Mesodermal cell (in vitro differentiated cells): Measurements from ENCODE around the gene PTPRN2.

Experiments used
- H3K27ac ChIP-seq: 2 replicates; pipeline ENCODE4 v1.7.0; 2013; ENCODE audit warnings: mild to moderate bottlenecking, low read depth, low read length, moderate library complexity; ENCODE audit not compliant: severe bottlenecking
- H3K36me3 ChIP-seq: 2 replicates; pipeline ENCODE4 v1.7.1; 2013; ENCODE audit warnings: mild to moderate bottlenecking, low read length, moderate library complexity; ENCODE audit not compliant: control insufficient read depth, insufficient read depth
- H3K4me1 ChIP-seq: one replicate; pipeline ENCODE4 v1.7.1; 2013; ENCODE audit warnings: mild to moderate bottlenecking, low read length; ENCODE audit not compliant: insufficient read depth, control insufficient read depth, poor library complexity, severe bottlenecking
- H3K4me3 ChIP-seq: 2 replicates; pipeline ENCODE4 v1.7.0; 2013; ENCODE audit warnings: low read length, control low read depth, mild to moderate bottlenecking; ENCODE audit not compliant: insufficient read depth, poor library complexity, severe bottlenecking; ENCODE audit errors: extremely low read depth
- H3K9me3 ChIP-seq: 2 replicates; pipeline ENCODE4 v1.7.1; 2013; ENCODE audit warnings: mild to moderate bottlenecking, low read length, moderate library complexity; ENCODE audit not compliant: control insufficient read depth
- WGBS, 2 experiments: methylation state at CpG; one replicate each; pipeline ENCODE4 v1.1.5; 2013; ENCODE audit warnings: missing lambda C conversion rate in 2 of 2; ENCODE audit not compliant: insufficient coverage in 2 of 2; 5-methylcytosine and 5-hydroxymethylcytosine counted together

The PTPRN2 gene

DNA sequence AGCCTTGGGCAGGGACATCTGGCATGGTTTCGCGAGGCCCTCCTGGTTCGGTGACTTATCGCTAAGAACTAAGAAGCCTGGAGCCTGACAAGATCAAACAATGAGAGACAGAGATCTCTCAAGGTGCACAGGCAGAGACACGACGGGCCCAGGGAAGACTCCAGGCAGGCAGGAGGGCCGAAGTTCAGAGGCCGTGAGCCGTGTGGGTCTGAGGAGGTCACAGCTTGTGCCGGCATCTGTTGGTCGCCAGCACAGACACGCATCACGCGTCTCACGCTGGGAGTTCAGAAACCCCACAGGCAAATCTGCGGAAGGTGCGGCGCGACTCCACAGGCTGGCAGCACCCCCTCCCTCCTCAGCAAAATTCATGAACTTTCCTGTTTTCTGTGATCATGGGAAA, 936.8 kb downstream of the PTPRN2 start:
- H3K27ac ChIP-seq = no peak overlapping the region
- H3K36me3 ChIP-seq = no peaks in the 10 kb centered on the region
- WGBS, 2 experiments = 89 to 94% methylated on average over 19 of the region's 19 CpGs
- no peak overlapping the region for H3K4me3 ChIP-seq
- no peaks in the 10 kb centered on the region for H3K4me1 ChIP-seq
- H3K9me3 ChIP-seq = peaks cover 51% of the 10 kb centered on the region

DNA sequence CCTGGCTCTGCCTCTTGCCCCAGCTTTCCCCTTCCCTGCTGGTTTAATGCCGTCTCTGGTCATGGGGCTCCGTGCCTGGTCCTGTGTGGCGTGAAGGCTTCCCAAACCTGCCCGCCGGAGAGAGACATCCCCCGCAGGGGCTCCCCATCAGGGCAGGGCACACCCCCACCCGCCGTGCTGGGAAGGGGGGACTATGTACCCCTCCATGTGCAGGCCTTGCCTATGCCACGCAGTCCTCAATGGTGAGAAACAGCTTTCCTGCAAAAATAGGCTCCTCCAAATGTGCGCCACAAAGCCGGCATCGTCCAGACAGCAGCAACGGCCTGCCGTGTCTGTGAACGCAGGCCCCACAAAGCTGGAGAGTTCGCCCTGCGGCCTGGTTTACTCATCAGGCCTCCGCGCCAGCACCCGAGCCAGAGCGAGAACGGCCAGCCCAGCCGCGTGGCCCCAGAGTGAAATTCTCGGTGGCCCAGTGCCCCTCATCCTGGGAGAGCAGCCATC, 937.4 kb downstream of the PTPRN2 start:
- 85 to 86% methylated on average over 23 to 25 of the region's 25 CpGs for WGBS, 2 experiments

DNA sequence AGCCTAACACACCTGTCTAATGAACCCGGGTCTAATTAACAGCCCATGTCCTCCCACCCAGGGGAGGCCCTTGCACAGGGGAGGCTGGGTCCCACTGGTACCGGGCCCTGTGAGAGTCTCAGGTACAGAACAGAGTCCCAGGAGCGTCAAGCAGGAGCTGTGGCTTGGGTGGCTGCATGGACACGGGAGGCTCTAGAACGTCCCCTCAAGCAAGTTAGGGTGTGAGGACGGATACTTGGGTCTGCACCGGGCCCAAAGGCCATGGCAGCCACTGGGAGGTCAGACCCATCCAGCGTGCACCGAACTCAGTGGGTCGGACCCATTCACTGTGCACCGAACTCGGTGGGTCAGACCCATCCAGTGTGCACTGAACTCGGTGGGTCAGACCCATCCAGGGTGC, 941.1 kb downstream of the PTPRN2 start:
- H3K4me3 ChIP-seq = no peak overlapping the region
- no peak overlapping the region for H3K27ac ChIP-seq
- no peaks in the 10 kb centered on the region for H3K4me1 ChIP-seq
- no peaks in the 10 kb centered on the region for H3K36me3 ChIP-seq
- peaks cover 37% of the 10 kb centered on the region for H3K9me3 ChIP-seq
- 88 to 90% methylated on average over 9 to 13 of the region's 13 CpGs for WGBS, 2 experiments

More for the DNA sequence above, 937.4 kb downstream of the PTPRN2 start:
- Histone ChIP-seq H3K36me3 (no peaks in the 10 kb centered on the region), H3K9me3 (peaks cover 52% of the 10 kb centered on the region), H3K27ac (no peak overlapping the region), H3K4me1 (no peaks in the 10 kb centered on the region), H3K4me3 (no peak overlapping the region)

DNA sequence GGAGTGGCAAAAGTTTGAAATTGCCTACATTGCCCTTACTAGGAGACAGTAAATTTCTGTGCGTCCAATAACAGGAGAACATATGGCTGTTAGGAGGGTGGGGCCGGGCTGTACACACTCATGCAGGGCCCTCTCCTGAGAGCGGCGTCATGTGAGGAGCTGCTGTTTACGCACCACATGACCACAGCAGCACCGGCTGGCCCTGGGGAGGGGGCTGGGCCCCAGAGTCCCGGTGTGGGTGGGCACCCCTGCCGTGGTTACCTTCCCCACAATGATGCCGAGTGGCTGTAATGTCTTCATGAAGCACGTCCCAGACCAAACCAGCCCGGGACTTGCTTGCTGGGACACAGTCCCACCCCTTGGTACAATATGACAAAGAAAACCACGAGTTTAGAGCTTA, 942.1 kb downstream of the PTPRN2 start:
- Histone ChIP-seq H3K4me3 (no peak overlapping the region), H3K36me3 (no peaks in the 10 kb centered on the region), H3K9me3 (peaks cover 37% of the 10 kb centered on the region), H3K4me1 (no peaks in the 10 kb centered on the region), H3K27ac (no peak overlapping the region)
- WGBS, 2 experiments = 71 to 88% methylated on average over 12 of the region's 12 CpGs

DNA sequence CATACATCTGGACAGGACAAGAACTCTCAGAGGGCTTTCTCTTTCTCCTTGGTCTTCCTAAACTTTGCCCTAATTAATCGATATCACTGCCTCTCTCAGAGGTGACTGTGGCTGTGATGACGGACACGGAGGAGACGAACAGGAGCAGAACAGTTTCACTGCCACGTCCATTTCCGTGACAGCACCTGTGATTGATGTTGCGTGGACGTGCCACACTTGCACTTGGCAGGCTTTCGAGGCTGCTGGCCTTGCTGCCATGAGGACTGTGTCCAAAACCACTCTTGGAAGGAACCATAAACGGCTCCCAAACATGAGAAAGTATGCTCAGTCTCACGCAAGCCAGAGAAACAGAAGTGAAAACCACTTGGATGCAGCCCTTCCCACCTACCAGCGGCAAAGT, 942.7 kb downstream of the PTPRN2 start:
- Histone ChIP-seq H3K4me1 (no peaks in the 10 kb centered on the region), H3K36me3 (no peaks in the 10 kb centered on the region), H3K9me3 (peaks cover 38% of the 10 kb centered on the region), H3K27ac (no peak overlapping the region), H3K4me3 (no peak overlapping the region)
- 76 to 77% methylated on average over 12 of the region's 12 CpGs for WGBS, 2 experiments

DNA sequence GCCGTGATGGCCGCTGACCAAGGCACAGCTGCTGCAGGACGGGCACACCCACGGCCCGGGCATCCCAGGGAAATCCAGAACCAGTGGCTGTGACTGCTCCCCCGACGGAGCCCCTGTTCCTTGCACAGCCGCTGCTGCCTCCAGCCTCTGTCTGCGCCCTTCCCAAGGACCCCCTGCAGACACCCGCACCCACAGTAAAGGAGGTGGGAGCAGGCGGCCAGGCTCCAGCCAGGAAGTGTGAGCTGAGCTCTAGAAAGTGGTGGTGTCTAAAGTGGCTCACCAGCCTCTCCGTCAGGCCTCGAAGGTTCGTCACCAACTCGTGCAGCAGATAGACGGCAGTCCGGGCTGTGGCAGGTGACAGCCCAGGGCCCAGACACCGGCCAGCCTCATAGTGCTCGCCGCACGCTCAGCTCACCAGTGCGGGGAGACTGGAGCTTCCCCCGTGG, 944.1 kb downstream of the PTPRN2 start:
- H3K36me3 ChIP-seq = no peaks in the 10 kb centered on the region
- no peaks in the 10 kb centered on the region for H3K4me1 ChIP-seq
- no peak overlapping the region for H3K4me3 ChIP-seq
- WGBS, 2 experiments = 88 to 89% methylated on average over 20 to 21 of the region's 23 CpGs
- H3K27ac ChIP-seq = no peak overlapping the region
- H3K9me3 ChIP-seq = peaks cover 52% of the 10 kb centered on the region

DNA sequence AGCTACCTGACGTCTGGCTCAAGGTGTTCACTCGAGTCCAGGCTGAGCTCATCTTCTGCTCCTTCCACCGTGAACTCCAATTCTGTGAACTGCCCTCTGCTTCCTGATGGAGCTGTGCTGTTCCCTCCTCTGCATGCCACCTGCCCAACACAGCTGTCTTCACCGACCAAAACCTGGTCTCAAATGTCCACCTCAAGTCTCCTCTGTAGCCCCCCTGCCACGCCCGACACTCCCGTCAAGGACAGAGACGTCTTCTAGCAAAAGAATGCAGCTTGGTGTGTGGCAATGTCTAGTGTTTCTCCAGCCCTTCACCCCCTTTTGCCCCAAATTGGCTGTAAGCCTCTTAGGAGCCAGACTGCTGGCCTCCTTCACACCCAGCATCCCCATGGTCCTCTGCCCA, 945.8 kb downstream of the PTPRN2 start:
- H3K36me3 ChIP-seq = no peaks in the 10 kb centered on the region
- H3K4me1 ChIP-seq = no peaks in the 10 kb centered on the region
- H3K9me3 ChIP-seq = peaks cover 66% of the 10 kb centered on the region
- WGBS, 2 experiments = 46 to 60% methylated on average over 4 to 7 of the region's 8 CpGs
- no peak overlapping the region for H3K27ac ChIP-seq
- H3K4me3 ChIP-seq = no peak overlapping the region

DNA sequence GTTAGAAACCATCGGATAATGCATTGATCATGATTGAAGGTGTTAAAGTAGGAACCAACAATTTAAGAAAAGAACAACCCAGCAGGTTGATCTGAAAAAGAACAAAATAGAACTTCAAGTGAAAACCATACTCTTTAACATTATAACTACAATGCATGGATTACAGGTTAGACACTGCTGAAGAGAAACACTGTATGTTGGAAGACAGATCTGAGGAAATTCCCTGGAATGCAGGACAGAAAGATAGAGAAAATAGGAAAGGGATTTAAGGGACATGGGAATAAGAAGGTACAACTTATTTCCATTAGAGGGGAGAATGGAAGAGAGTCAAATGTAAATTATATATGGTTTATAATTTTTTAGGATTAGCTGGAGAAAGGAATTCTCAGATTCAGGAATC, 947.5 kb downstream of the PTPRN2 start:
- Histone ChIP-seq H3K9me3 (peaks cover 59% of the 10 kb centered on the region), H3K36me3 (no peaks in the 10 kb centered on the region), H3K4me3 (no peak overlapping the region), H3K27ac (no peak overlapping the region), H3K4me1 (no peaks in the 10 kb centered on the region)
- 67% methylated on average over 1 of the region's 1 CpG; no CpG with 5 or more reads in 1 of the 2 experiments for WGBS, 2 experiments

DNA sequence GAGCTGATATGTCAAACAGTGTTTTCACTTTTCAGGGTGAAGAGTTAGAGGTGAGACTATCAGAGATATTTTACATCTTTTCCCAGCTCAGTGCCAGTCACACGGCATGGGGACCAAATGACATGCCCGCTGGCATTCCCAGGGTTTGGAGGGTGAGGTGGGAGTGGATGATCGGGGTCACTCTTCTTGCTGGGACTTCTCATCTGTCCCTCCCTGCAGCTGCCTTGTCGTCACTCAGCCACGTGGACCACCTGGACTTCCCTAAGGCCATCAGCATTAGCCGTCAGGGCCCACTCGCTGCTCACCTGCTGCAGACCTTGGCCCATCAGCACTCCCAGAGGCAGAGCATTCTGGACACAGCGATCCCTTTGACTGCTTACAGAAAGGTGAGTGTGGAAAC, 949.1 kb downstream of the PTPRN2 start:
- Histone ChIP-seq H3K4me3 (no peak overlapping the region), H3K36me3 (no peaks in the 10 kb centered on the region), H3K27ac (no peak overlapping the region), H3K4me1 (no peaks in the 10 kb centered on the region), H3K9me3 (peaks cover 73% of the 10 kb centered on the region)
- WGBS, 2 experiments = 60 to 71% methylated on average over 6 of the region's 8 CpGs

DNA sequence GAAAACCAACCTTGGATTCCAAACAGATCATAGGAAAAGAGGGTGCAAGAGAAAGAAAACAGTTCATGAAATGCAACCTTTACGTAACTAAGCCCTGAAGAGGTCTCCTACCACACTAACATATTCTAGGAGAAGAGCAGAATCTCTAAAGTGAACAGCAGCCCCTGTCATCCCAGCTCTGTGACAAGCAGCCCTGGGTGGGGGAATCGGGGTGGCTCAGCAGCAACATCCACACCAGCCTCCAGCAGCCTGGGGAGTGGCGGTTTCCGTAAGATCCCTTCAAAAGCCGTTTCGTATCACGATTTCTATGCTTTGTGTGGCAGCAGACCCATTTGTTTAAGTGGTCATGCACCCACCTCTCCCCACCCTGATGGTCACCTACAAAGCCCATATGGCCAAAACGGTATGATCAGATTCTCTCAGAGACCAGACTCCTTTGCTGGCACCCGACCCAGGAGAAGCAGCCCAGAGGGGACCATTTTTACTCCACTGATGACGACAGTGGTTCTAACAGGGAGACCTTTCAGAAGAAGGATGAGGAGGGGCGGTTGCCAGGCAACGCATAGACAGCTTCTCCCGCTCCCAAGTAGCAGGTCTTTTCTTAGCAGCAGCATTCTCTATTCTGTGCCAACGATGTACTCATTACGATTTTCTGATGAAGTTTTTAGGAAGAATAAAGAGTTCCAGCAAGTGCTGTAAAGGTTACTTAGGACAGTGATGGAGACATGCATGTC, 950.2 kb downstream of the PTPRN2 start:
- Histone ChIP-seq H3K27ac (no peak overlapping the region), H3K4me3 (no peak overlapping the region), H3K4me1 (no peaks in the 10 kb centered on the region), H3K36me3 (no peaks in the 10 kb centered on the region), H3K9me3 (peaks cover 74% of the 10 kb centered on the region)
- 65 to 71% methylated on average over 11 to 13 of the region's 15 CpGs for WGBS, 2 experiments

DNA sequence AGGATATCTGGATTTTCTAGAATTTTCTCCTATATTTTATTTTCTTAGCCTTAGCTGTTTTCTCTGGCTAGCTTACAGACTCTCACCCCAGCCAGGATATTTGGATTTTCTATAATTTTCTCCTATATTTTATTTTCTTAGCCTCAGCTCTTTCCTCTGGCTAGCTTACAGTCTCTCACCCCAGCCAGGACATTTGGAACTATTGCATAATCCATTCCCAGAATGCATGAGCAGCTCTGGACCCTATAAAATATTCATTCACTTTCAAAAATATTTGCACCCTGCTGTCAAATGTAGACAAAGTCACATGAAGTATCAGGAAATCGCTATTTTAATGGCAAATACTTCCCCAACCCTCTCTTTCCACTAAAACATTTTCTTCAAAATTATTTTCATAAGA, 952.0 kb downstream of the PTPRN2 start:
- peaks cover 57% of the 10 kb centered on the region for H3K9me3 ChIP-seq
- H3K4me1 ChIP-seq = no peaks in the 10 kb centered on the region
- H3K4me3 ChIP-seq = no peak overlapping the region
- 13 to 15% methylated on average over 1 of the region's 1 CpG for WGBS, 2 experiments
- H3K36me3 ChIP-seq = no peaks in the 10 kb centered on the region
- no peak overlapping the region for H3K27ac ChIP-seq
